H9 (cell line): ENCODE results near the gene AVPR2. TPM values are rescaled to one million over a fixed set of nuclear protein-coding genes. Genes with fewer than 3 reads are reported as not detected.

Source experiments
- DNase-seq: peaks from one replicate; pipeline ENCODE4 v3.0.0-alpha.2; 2017
- H2AFZ ChIP-seq: one replicate; pipeline ENCODE4 v1.6.1; 2013; ENCODE audit warnings: mild to moderate bottlenecking, low read length, control low read depth, moderate library complexity
- H2AK5ac ChIP-seq: 2 replicates; pipeline ENCODE4 v1.6.1; 2013; ENCODE audit warnings: low read length, control low read depth, mixed read lengths; ENCODE audit not compliant: insufficient read length
- H2BK120ac ChIP-seq: one replicate; pipeline ENCODE4 v1.6.1; 2013; ENCODE audit warnings: low read depth, mild to moderate bottlenecking, low read length, control low read depth, inconsistent platforms; ENCODE audit not compliant: poor library complexity, severe bottlenecking
- H2BK12ac ChIP-seq: 2 replicates; pipeline ENCODE4 v1.6.1; 2013; ENCODE audit warnings: low read length, control low read depth, mixed read lengths, low read depth; ENCODE audit not compliant: insufficient read length
- H2BK15ac ChIP-seq: 2 replicates; pipeline ENCODE4 v1.6.1; 2013; ENCODE audit warnings: low read depth, low read length, control low read depth
- H2BK20ac ChIP-seq: one replicate; pipeline ENCODE4 v1.6.1; 2013; ENCODE audit warnings: low read depth, mild to moderate bottlenecking, low read length, control low read depth, inconsistent platforms; ENCODE audit not compliant: poor library complexity, severe bottlenecking
- H2BK5ac ChIP-seq: 2 replicates; pipeline ENCODE4 v1.6.1; 2013; ENCODE audit warnings: low read length, control low read depth, mixed read lengths; ENCODE audit not compliant: insufficient read length
- H3K14ac ChIP-seq: 2 replicates; pipeline ENCODE4 v1.6.1; 2013; ENCODE audit warnings: low read length, control low read depth; ENCODE audit not compliant: insufficient read depth
- H3K18ac ChIP-seq: 2 replicates; pipeline ENCODE4 v1.6.1; 2013; ENCODE audit warnings: low read depth, mild to moderate bottlenecking, mixed read lengths, low read length, control low read depth; ENCODE audit not compliant: insufficient read length
- H3K23ac ChIP-seq: 2 replicates; pipeline ENCODE4 v1.6.1; 2013; ENCODE audit warnings: low read length, control low read depth, mixed read lengths, low read depth; ENCODE audit not compliant: insufficient read length
- H3K23me2 ChIP-seq: 2 replicates; pipeline ENCODE4 v1.6.1; 2013; ENCODE audit warnings: low read depth, mild to moderate bottlenecking, mixed read lengths, low read length, control low read depth; ENCODE audit not compliant: insufficient read length, poor library complexity, severe bottlenecking
- H3K27ac ChIP-seq: 2 replicates; pipeline ENCODE4 v1.5.1; 2013; ENCODE audit warnings: low read length, control low read depth, mixed read lengths, low read depth; ENCODE audit not compliant: insufficient read length
- H3K27me3 ChIP-seq: 2 replicates; pipeline ENCODE4 v1.6.1; 2013; ENCODE audit warnings: low read length, control low read depth, inconsistent platforms; ENCODE audit not compliant: insufficient read depth
- H3K4ac ChIP-seq: 2 replicates; pipeline ENCODE4 v1.6.1; 2013; ENCODE audit warnings: low read depth, mild to moderate bottlenecking, control low read depth, inconsistent platforms, low read length, moderate library complexity
- H3K4me1 ChIP-seq: 2 replicates; pipeline ENCODE4 v1.6.1; 2013; ENCODE audit warnings: low read length, control low read depth, inconsistent platforms; ENCODE audit not compliant: insufficient read depth
- H3K4me2 ChIP-seq: 2 replicates; pipeline ENCODE4 v1.6.1; 2013; ENCODE audit warnings: low read length, control low read depth, mixed read lengths; ENCODE audit not compliant: insufficient read length, insufficient read depth
- H3K56ac ChIP-seq: 2 replicates; pipeline ENCODE4 v1.6.1; 2013; ENCODE audit warnings: low read depth, mild to moderate bottlenecking, mixed read lengths, low read length, control low read depth; ENCODE audit not compliant: insufficient read length
- H3K79me1 ChIP-seq: 2 replicates; pipeline ENCODE4 v1.6.1; 2013; ENCODE audit warnings: low read depth, mild to moderate bottlenecking, moderate library complexity, low read length, control low read depth, inconsistent platforms; ENCODE audit not compliant: insufficient read depth, poor library complexity, severe bottlenecking
- H3K79me2 ChIP-seq: 2 replicates; pipeline ENCODE4 v1.6.1; 2013; ENCODE audit warnings: low read length, control low read depth, inconsistent platforms; ENCODE audit not compliant: insufficient read depth
- H3K9ac ChIP-seq: 2 replicates; pipeline ENCODE4 v1.6.1; 2013; ENCODE audit warnings: low read length, control low read depth, mixed read lengths; ENCODE audit not compliant: insufficient read length; ENCODE audit errors: extremely low read depth
- H3K9me3 ChIP-seq: one replicate; pipeline ENCODE4 v1.6.1; 2013; ENCODE audit warnings: low read depth, low read length, inconsistent platforms; ENCODE audit not compliant: control insufficient read depth
- H3T11ph ChIP-seq: one replicate; pipeline ENCODE4 v1.6.1; 2013; ENCODE audit warnings: mild to moderate bottlenecking, low read length, control low read depth, inconsistent platforms
- H4K20me1 ChIP-seq: one replicate; pipeline ENCODE4 v1.6.1; 2013; ENCODE audit not compliant: control insufficient read depth, insufficient read length, insufficient read depth
- H4K5ac ChIP-seq: 2 replicates; pipeline ENCODE4 v1.6.1; 2013; ENCODE audit warnings: low read depth, mild to moderate bottlenecking, mixed read lengths, low read length, control low read depth; ENCODE audit not compliant: insufficient read length
- H4K8ac ChIP-seq: replicated peaks from 2 replicates; pipeline ENCODE4 v1.6.1; 2013; ENCODE audit warnings: low read length, control low read depth, mixed read lengths, low read depth; ENCODE audit not compliant: insufficient read length
- H4K91ac ChIP-seq: 2 replicates; pipeline ENCODE4 v1.6.1; 2013; ENCODE audit warnings: low read depth, mild to moderate bottlenecking, moderate library complexity, mixed read lengths, low read length, control low read depth; ENCODE audit not compliant: insufficient read length
- H3K27ac Mint-ChIP-seq, 3 experiments: 2 replicates in 2 of 3; 3 replicates in 1 of 3; pipeline ENCODE4 v1.8.0; 2020 to 2021; ENCODE audit warnings: mixed read lengths in 3 of 3, mild to moderate bottlenecking in 1 of 3, moderate library complexity in 1 of 3
- H3K27me3 Mint-ChIP-seq: 2 replicates; pipeline ENCODE4 v1.8.0; 2021; ENCODE audit warnings: low read depth, mild to moderate bottlenecking, moderate library complexity, mixed read lengths
- H3K36me3 Mint-ChIP-seq, 3 experiments: 2 replicates in 2 of 3; 3 replicates in 1 of 3; pipeline ENCODE4 v1.8.0; 2020 to 2021; ENCODE audit warnings: low read depth in 3 of 3, mixed read lengths in 3 of 3; ENCODE audit not compliant: insufficient read depth in 1 of 3
- H3K4me1 Mint-ChIP-seq, 2 experiments: 2 replicates each; pipeline ENCODE4 v1.8.0; 2020; ENCODE audit warnings: mixed read lengths in 2 of 2
- H3K4me3 Mint-ChIP-seq, 2 experiments: 2 replicates in 1 of 2; 3 replicates in 1 of 2; pipeline ENCODE4 v1.8.0; 2020 to 2021; ENCODE audit warnings: mild to moderate bottlenecking in 2 of 2, mixed read lengths in 2 of 2, moderate library complexity in 1 of 2
- H3K9me3 Mint-ChIP-seq, 2 experiments: 2 replicates in 1 of 2; 3 replicates in 1 of 2; pipeline ENCODE4 v1.8.0; 2020; ENCODE audit warnings: mild to moderate bottlenecking in 2 of 2, mixed read lengths in 2 of 2, moderate library complexity in 1 of 2
- CTCF ChIP-seq: fragments of 200-600 bp; sonication (generic); conservative IDR thresholded peaks from 3 replicates; pipeline ENCODE4 v1.8.0; 2021; ENCODE audit warnings: antibody characterized with exemption, mild to moderate bottlenecking
- WGBS: extraction: QIAGEN DNeasy Blood & Tissue Kit; methylation state at CpG from one replicate; pipeline ENCODE4 v1.1.7; 2013; ENCODE audit warnings: missing lambda C conversion rate, low lambda C conversion rate, mixed read lengths; ENCODE audit not compliant: insufficient read length; ENCODE audit errors: extremely low coverage; 5-methylcytosine and 5-hydroxymethylcytosine counted together
- total RNA-seq: library from RNA; stranded (reverse); gene quantifications from 2 replicates; pipeline ENCODE4 v1.2.1, GENCODE V29; 2021

The AVPR2 gene
- total RNA-seq, 1 experiment from 2014 or later = not detected

GRCh38 chrX:153921070-153921469, 16.6 kb downstream of the AVPR2 start:
- H3T11ph ChIP-seq = no peak overlapping the region
- no peak overlapping the region for H4K8ac ChIP-seq
- Mint-ChIP-seq H3K27ac (no peak overlapping the region), H3K36me3 (peaks cover 17 to 30% (median 20%) of the 10 kb centered on the region in 3 experiments), H3K27me3 (no peaks in the 10 kb centered on the region; the same call in none of the 2 replicates), H3K4me3 (no peak overlapping the region), H3K4me1 (peaks cover 11 to 13% of the 10 kb centered on the region in 2 experiments; a peak in 2 of 4 replicates), H3K9me3 (peaks cover 62 to 75% of the 10 kb centered on the region in 2 experiments)
- DNase-seq = no peak
- H3K9me3 ChIP-seq = peaks cover 20% of the 10 kb centered on the region
- no peak overlapping the region for H3K4ac ChIP-seq
- H3K27me3 ChIP-seq = no peaks in the 10 kb centered on the region
- H3K27ac ChIP-seq = no peak overlapping the region
- no peak overlapping the region for H2BK20ac ChIP-seq
- H3K18ac ChIP-seq = no peak overlapping the region
- no peak overlapping the region for H3K14ac ChIP-seq
- no peak overlapping the region for H3K56ac ChIP-seq
- H3K23me2 ChIP-seq = peaks cover 11% of the 10 kb centered on the region
- no peak overlapping the region for H3K9ac ChIP-seq
- H3K23ac ChIP-seq = no peak overlapping the region
- H2BK12ac ChIP-seq = no peak overlapping the region
- no peaks in the 10 kb centered on the region for H3K4me1 ChIP-seq
- H2AFZ ChIP-seq = no peak overlapping the region
- H2BK5ac ChIP-seq = no peak overlapping the region
- no peak overlapping the region for H4K5ac ChIP-seq
- no peak overlapping the region for H2BK15ac ChIP-seq
- H2AK5ac ChIP-seq = no peak overlapping the region
- H3K79me2 ChIP-seq = no peaks in the 10 kb centered on the region
- no peak overlapping the region for H2BK120ac ChIP-seq
- no peaks in the 10 kb centered on the region for H3K79me1 ChIP-seq
- no peak overlapping the region for H3K4me2 ChIP-seq
- no peak for TF ChIP-seq CTCF
- no peak overlapping the region for H4K91ac ChIP-seq
- no peaks in the 10 kb centered on the region for H4K20me1 ChIP-seq
- no CpG with 5 or more reads among the region's 16 CpGs for WGBS
